Measurements from ENCODE around the gene RPL22. TPM values are rescaled to one million over a fixed set of nuclear protein-coding genes. Genes with fewer than 3 reads are reported as not detected.

RPL22 gene
- polyA plus RNA-seq, result 100 to 1,000 TPM; 360 to 588 TPM

- H3K4me3 ChIP-seq (ENCODE audit: low read depth in 1 of 2, low read length in 2 of 2), result peak within 1 kb of the TSS; percentile 96 to 100
- H3K9me3 ChIP-seq (ENCODE audit: control insufficient read depth in 2 of 2, insufficient read depth in 1 of 2, low read depth in 1 of 2, low read length in 1 of 2), result no peaks in the 10 kb centered on the region
- peaks cover 0 to 1% of the 10 kb centered on the region in 2 donors for H3K36me3 ChIP-seq (ENCODE audit: control insufficient read depth in 2 of 2, insufficient read depth in 2 of 2, low read length in 1 of 2)
- H3K27me3 ChIP-seq (ENCODE audit: control insufficient read depth in 1 of 2, insufficient read depth in 2 of 2, low read length in 2 of 2), result no peaks in the 10 kb centered on the region
- 1 to 2% methylated on average over 53 of the region's 53 CpGs for WGBS, 2 donors
- H3K4me1 ChIP-seq (ENCODE audit: control insufficient read depth in 2 of 2, insufficient read depth in 2 of 2, low read length in 1 of 2), result peaks cover 2 to 5% of the 10 kb centered on the region in 2 donors
- H3K27ac ChIP-seq (ENCODE audit: low read depth in 2 of 2, low read length in 1 of 2), result peak within 1 kb of the TSS; percentile 71 to 89
Observed at GRCh38 chr1:6199298-6200187, at the start of gene RPL22. TSS of gene RPL22 (minus strand) at chr1:6199595. CDS start at chr1:6199573, 22 bp downstream.

GRCh38 chr1:6248161-6248776 lies 48.9 kb upstream of the RPL22 start:
- Histone ChIP-seq H3K4me3 (ENCODE audit: low read depth in 1 of 2, low read length in 2 of 2) (no peak overlapping the region), H3K27me3 (ENCODE audit: control insufficient read depth in 1 of 2, insufficient read depth in 2 of 2, low read length in 2 of 2) (peaks cover 3 to 15% of the 10 kb centered on the region in 2 donors), H3K9me3 (ENCODE audit: control insufficient read depth in 2 of 2, insufficient read depth in 1 of 2, low read depth in 1 of 2, low read length in 1 of 2) (no peaks in the 10 kb centered on the region), H3K27ac (ENCODE audit: low read depth in 2 of 2, low read length in 1 of 2) (no peak overlapping the region), H3K36me3 (ENCODE audit: control insufficient read depth in 2 of 2, insufficient read depth in 2 of 2, low read length in 1 of 2) (no peaks in the 10 kb centered on the region), H3K4me1 (ENCODE audit: control insufficient read depth in 2 of 2, insufficient read depth in 2 of 2, low read length in 1 of 2) (peaks cover 8 to 12% of the 10 kb centered on the region in 2 donors)
- WGBS, 2 donors, result 76 to 83% methylated on average over 12 to 14 of the region's 14 CpGs

GRCh38 chr1:6247651-6248050 lies 48.3 kb upstream of the RPL22 start:
- Histone ChIP-seq H3K4me1 (ENCODE audit: control insufficient read depth in 2 of 2, insufficient read depth in 2 of 2, low read length in 1 of 2) (peaks cover 8 to 12% of the 10 kb centered on the region in 2 donors), H3K9me3 (ENCODE audit: control insufficient read depth in 2 of 2, insufficient read depth in 1 of 2, low read depth in 1 of 2, low read length in 1 of 2) (no peaks in the 10 kb centered on the region), H3K36me3 (ENCODE audit: control insufficient read depth in 2 of 2, insufficient read depth in 2 of 2, low read length in 1 of 2) (no peaks in the 10 kb centered on the region), H3K27me3 (ENCODE audit: control insufficient read depth in 1 of 2, insufficient read depth in 2 of 2, low read length in 2 of 2) (peaks cover 7 to 22% of the 10 kb centered on the region in 2 donors), H3K27ac (ENCODE audit: low read depth in 2 of 2, low read length in 1 of 2) (no peak overlapping the region), H3K4me3 (ENCODE audit: low read depth in 1 of 2, low read length in 2 of 2) (no peak overlapping the region)
- WGBS, 2 donors, result 65 to 70% methylated on average over 5 of the region's 5 CpGs

- 4 to 5% methylated on average over 30 of the region's 30 CpGs for WGBS, 2 donors
- H3K9me3 ChIP-seq (ENCODE audit: control insufficient read depth in 2 of 2, insufficient read depth in 1 of 2, low read depth in 1 of 2, low read length in 1 of 2), result no peaks in the 10 kb centered on the region
- no peak overlapping the region for H3K4me3 ChIP-seq (ENCODE audit: low read depth in 1 of 2, low read length in 2 of 2)
- no peaks in the 10 kb centered on the region for H3K36me3 ChIP-seq (ENCODE audit: control insufficient read depth in 2 of 2, insufficient read depth in 2 of 2, low read length in 1 of 2)
- no peak overlapping the region for H3K27ac ChIP-seq (ENCODE audit: low read depth in 2 of 2, low read length in 1 of 2)
- peaks cover 12 to 15% of the 10 kb centered on the region in 2 donors for H3K4me1 ChIP-seq (ENCODE audit: control insufficient read depth in 2 of 2, insufficient read depth in 2 of 2, low read length in 1 of 2)
- H3K27me3 ChIP-seq (ENCODE audit: control insufficient read depth in 1 of 2, insufficient read depth in 2 of 2, low read length in 2 of 2), result peaks cover 7 to 30% of the 10 kb centered on the region in 2 donors
Observed at GRCh38 chr1:6246497-6247467, 47.4 kb upstream of the RPL22 start.

GRCh38 chr1:6245869-6246496 lies 46.6 kb upstream of the RPL22 start:
- H3K9me3 ChIP-seq (ENCODE audit: control insufficient read depth in 2 of 2, insufficient read depth in 1 of 2, low read depth in 1 of 2, low read length in 1 of 2), result no peaks in the 10 kb centered on the region
- H3K36me3 ChIP-seq (ENCODE audit: control insufficient read depth in 2 of 2, insufficient read depth in 2 of 2, low read length in 1 of 2), result no peaks in the 10 kb centered on the region
- no peak overlapping the region for H3K4me3 ChIP-seq (ENCODE audit: low read depth in 1 of 2, low read length in 2 of 2)
- H3K4me1 ChIP-seq (ENCODE audit: control insufficient read depth in 2 of 2, insufficient read depth in 2 of 2, low read length in 1 of 2), result peaks cover 12 to 16% of the 10 kb centered on the region in 2 donors
- 2 to 5% methylated on average over 47 to 49 of the region's 49 CpGs for WGBS, 2 donors
- no peak overlapping the region for H3K27ac ChIP-seq (ENCODE audit: low read depth in 2 of 2, low read length in 1 of 2)
- peaks cover 7 to 35% of the 10 kb centered on the region in 2 donors for H3K27me3 ChIP-seq (ENCODE audit: control insufficient read depth in 1 of 2, insufficient read depth in 2 of 2, low read length in 2 of 2)

- Histone ChIP-seq H3K4me3 (ENCODE audit: low read depth in 1 of 2, low read length in 2 of 2) (no peak overlapping the region), H3K4me1 (ENCODE audit: control insufficient read depth in 2 of 2, insufficient read depth in 2 of 2, low read length in 1 of 2) (peaks cover 12 to 16% of the 10 kb centered on the region in 2 donors), H3K36me3 (ENCODE audit: control insufficient read depth in 2 of 2, insufficient read depth in 2 of 2, low read length in 1 of 2) (no peaks in the 10 kb centered on the region), H3K9me3 (ENCODE audit: control insufficient read depth in 2 of 2, insufficient read depth in 1 of 2, low read depth in 1 of 2, low read length in 1 of 2) (no peaks in the 10 kb centered on the region), H3K27me3 (ENCODE audit: control insufficient read depth in 1 of 2, insufficient read depth in 2 of 2, low read length in 2 of 2) (peaks cover 7 to 35% of the 10 kb centered on the region in 2 donors), H3K27ac (ENCODE audit: low read depth in 2 of 2, low read length in 1 of 2) (no peak overlapping the region)
- 2% methylated on average over 36 to 79 of the region's 79 CpGs for WGBS, 2 donors
Observed at GRCh38 chr1:6245086-6245868, 45.9 kb upstream of the RPL22 start.

- Histone ChIP-seq H3K4me3 (ENCODE audit: low read depth in 1 of 2, low read length in 2 of 2) (no peak overlapping the region), H3K9me3 (ENCODE audit: control insufficient read depth in 2 of 2, insufficient read depth in 1 of 2, low read depth in 1 of 2, low read length in 1 of 2) (no peaks in the 10 kb centered on the region), H3K36me3 (ENCODE audit: control insufficient read depth in 2 of 2, insufficient read depth in 2 of 2, low read length in 1 of 2) (no peaks in the 10 kb centered on the region), H3K27me3 (ENCODE audit: control insufficient read depth in 1 of 2, insufficient read depth in 2 of 2, low read length in 2 of 2) (peaks cover 7 to 35% of the 10 kb centered on the region in 2 donors), H3K4me1 (ENCODE audit: control insufficient read depth in 2 of 2, insufficient read depth in 2 of 2, low read length in 1 of 2) (peaks cover 6 to 16% of the 10 kb centered on the region in 2 donors), H3K27ac (ENCODE audit: low read depth in 2 of 2, low read length in 1 of 2) (no peak overlapping the region)
- WGBS, 2 donors, result 4% methylated on average over 16 to 24 of the region's 24 CpGs
Observed at GRCh38 chr1:6244401-6245049, 45.1 kb upstream of the RPL22 start.

- Histone ChIP-seq H3K9me3 (ENCODE audit: control insufficient read depth in 2 of 2, insufficient read depth in 1 of 2, low read depth in 1 of 2, low read length in 1 of 2) (no peaks in the 10 kb centered on the region), H3K27ac (ENCODE audit: low read depth in 2 of 2, low read length in 1 of 2) (no peak within 1 kb of the TSS), H3K36me3 (ENCODE audit: control insufficient read depth in 2 of 2, insufficient read depth in 2 of 2, low read length in 1 of 2) (no peaks in the 10 kb centered on the region), H3K27me3 (ENCODE audit: control insufficient read depth in 1 of 2, insufficient read depth in 2 of 2, low read length in 2 of 2) (peaks cover 7 to 35% of the 10 kb centered on the region in 2 donors), H3K4me1 (ENCODE audit: control insufficient read depth in 2 of 2, insufficient read depth in 2 of 2, low read length in 1 of 2) (peaks cover 6 to 12% of the 10 kb centered on the region in 2 donors), H3K4me3 (ENCODE audit: low read depth in 1 of 2, low read length in 2 of 2) (no peak within 1 kb of the TSS)
- 5 to 8% methylated on average over 15 to 16 of the region's 16 CpGs for WGBS, 2 donors
Observed at GRCh38 chr1:6243993-6244392, 44.6 kb upstream of the RPL22 start, which contains the start of gene HES3. TSS of gene HES3 (plus strand) at chr1:6244179. CDS start at chr1:6244366, 187 bp downstream.
